ENCODE data around the gene DCX. TPM values are rescaled to one million over a fixed set of nuclear protein-coding genes. Genes with fewer than 3 reads are reported as not detected.
A peak's percentile ranks its signal among the peaks of the same experiment; 100 is the strongest.

The DCX gene
- total RNA-seq, 1 donor from 2014 or later, result not detected

DNA sequence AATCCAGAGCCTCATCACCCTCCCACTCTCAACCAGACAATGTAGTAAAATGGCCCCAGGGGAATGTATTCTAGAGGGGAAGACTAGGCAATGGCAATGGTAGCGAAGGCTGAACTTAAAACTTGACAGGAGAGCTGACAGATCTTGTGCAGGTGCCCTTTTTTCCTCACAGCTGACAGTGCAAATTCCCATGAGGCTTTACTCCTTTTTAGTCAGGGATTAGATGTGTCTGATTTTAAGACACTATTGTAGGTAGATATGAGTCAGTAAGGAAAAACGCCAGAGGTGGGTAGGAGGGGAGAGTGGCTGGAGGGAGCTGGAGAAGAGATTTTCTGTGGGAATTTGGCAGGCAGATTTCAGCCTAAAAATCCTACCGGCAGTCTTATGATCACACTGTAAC lies 152.4 kb downstream of the DCX start:
- Histone ChIP-seq H3K27me3 (ENCODE audit: control insufficient read depth, insufficient read depth, low read length) (no peaks in the 10 kb centered on the region), H3K36me3 (ENCODE audit: control insufficient read depth, insufficient read depth, low read length) (no peaks in the 10 kb centered on the region), H3K4me3 (ENCODE audit: low read depth, low read length) (no peak overlapping the region)
- TF ChIP-seq, protein P1, sequence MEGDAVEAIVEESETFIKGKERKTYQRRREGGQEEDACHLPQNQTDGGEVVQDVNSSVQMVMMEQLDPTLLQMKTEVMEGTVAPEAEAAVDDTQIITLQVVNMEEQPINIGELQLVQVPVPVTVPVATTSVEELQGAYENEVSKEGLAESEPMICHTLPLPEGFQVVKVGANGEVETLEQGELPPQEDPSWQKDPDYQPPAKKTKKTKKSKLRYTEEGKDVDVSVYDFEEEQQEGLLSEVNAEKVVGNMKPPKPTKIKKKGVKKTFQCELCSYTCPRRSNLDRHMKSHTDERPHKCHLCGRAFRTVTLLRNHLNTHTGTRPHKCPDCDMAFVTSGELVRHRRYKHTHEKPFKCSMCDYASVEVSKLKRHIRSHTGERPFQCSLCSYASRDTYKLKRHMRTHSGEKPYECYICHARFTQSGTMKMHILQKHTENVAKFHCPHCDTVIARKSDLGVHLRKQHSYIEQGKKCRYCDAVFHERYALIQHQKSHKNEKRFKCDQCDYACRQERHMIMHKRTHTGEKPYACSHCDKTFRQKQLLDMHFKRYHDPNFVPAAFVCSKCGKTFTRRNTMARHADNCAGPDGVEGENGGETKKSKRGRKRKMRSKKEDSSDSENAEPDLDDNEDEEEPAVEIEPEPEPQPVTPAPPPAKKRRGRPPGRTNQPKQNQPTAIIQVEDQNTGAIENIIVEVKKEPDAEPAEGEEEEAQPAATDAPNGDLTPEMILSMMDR (IDR thresholded peaks at IDR 0.05; ENCODE audit: insufficient read depth, low read length, severe bottlenecking), result no peak
- FAIRE-seq, result peak; percentile 76
- DNase-seq (ENCODE audit: low read depth), result no peak

- DNase-seq (ENCODE audit: low read depth) (no peak), FAIRE-seq (no peak)
- no peaks in the 10 kb centered on the region for H3K27me3 ChIP-seq (ENCODE audit: control insufficient read depth, insufficient read depth, low read length)
- TF ChIP-seq, protein P1 (IDR thresholded peaks at IDR 0.05; ENCODE audit: insufficient read depth, low read length, severe bottlenecking), result no peak
- no peak overlapping the region for H3K4me3 ChIP-seq (ENCODE audit: low read depth, low read length)
- H3K36me3 ChIP-seq (ENCODE audit: control insufficient read depth, insufficient read depth, low read length), result no peaks in the 10 kb centered on the region
These were observed 154.3 kb downstream of the DCX start for GRCh38 chrX:111257733-111258132.

DNA sequence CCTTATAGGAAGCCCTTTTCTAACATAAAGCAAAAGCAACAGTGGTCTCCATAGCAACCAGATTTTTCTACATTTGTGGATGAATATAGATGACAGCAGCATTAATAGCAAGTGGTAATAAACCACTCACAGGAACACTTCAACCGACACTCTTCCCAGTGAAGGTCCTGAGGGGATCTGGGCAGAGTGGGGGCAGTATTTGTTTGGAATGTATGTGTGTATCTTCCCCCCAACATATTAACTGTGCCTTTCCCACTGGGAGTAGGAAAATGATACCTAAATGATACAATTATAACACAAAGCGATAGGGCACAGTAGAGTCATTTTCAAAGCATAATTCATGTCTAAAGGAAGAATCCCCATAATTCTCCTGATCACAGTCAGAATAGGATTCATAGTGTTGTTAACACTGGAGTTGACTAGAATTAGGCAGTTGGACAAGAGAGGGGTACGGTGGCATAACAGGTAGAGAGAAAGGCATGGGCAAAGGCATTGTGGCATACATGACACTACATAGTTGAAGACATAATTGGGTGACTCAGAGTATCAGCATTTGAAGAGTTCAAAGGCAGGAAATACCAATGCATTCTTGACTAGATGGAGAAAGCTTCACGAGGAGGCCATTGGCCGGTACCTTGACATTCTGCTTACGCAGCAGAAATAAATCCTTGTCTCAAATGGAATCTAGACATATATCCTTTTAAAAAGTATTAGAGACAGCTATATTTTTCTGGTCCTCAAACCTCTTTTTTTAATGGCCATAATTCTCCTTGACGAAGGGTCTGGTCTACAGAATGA lies 156.9 kb downstream of the DCX start:
- no peak overlapping the region for H3K4me3 ChIP-seq (ENCODE audit: low read depth, low read length)
- no peaks in the 10 kb centered on the region for H3K27me3 ChIP-seq (ENCODE audit: control insufficient read depth, insufficient read depth, low read length)
- TF ChIP-seq, protein P1 (IDR thresholded peaks at IDR 0.05; ENCODE audit: insufficient read depth, low read length, severe bottlenecking), result no peak
- FAIRE-seq, result no peak
- H3K36me3 ChIP-seq (ENCODE audit: control insufficient read depth, insufficient read depth, low read length), result no peaks in the 10 kb centered on the region
- peak; percentile 6 for DNase-seq (ENCODE audit: low read depth)

DNA sequence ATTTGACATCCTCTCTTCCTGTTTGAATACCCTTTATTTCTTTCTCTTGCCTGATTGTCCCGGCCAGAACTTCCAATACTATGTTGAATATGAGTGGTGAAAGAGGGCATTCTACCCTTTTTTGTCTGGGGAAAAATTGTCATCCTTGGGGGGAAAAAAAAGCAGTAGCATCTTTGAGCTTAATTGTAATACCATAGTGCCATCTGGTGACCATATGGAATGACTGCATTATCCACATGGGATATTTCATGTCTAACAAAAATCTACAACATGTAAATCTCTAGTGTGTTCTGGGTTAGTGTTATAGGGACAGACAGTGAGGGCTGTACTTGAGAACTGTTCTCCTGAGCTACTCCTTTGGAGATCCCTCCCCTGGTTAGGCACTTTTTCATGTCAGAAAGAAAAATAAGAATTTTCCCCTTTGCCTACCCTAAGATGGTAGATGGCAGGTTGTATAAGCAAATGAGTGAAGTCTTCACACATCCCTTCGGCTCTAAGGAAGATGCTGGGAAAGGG lies 167.7 kb downstream of the DCX start:
- Histone ChIP-seq H3K36me3 (ENCODE audit: control insufficient read depth, insufficient read depth, low read length) (no peaks in the 10 kb centered on the region), H3K27me3 (ENCODE audit: control insufficient read depth, insufficient read depth, low read length) (no peaks in the 10 kb centered on the region), H3K4me3 (ENCODE audit: low read depth, low read length) (no peak overlapping the region)
- peak; percentile 20 for DNase-seq (ENCODE audit: low read depth)
- no peak for FAIRE-seq
- TF ChIP-seq, protein P1 (IDR thresholded peaks at IDR 0.05; ENCODE audit: insufficient read depth, low read length, severe bottlenecking), result peak; percentile 31

Other genes with a start within 250 kb of the DCX start
- not detected in 2 replicates for gene CAPN6, start 141.7 kb downstream of the DCX start, total RNA-seq
- under 0.01 TPM in 1 of 2 replicates, not detected in the other for gene SERTM2, start 99.5 kb upstream of the DCX start, total RNA-seq